Heart left ventricle (tissue), 13 donors: ENCODE measurements around the gene RWDD2A.
A peak's percentile ranks its signal among the peaks of the same experiment; 100 is the strongest.

Experiments
- POLR2A ChIP-seq, 2 donors: fragments of 450-650 bp; IDR thresholded peaks; one replicate each; pipeline ENCODE4 v1.6.1; 2017; ENCODE audit warnings: antibody characterized with exemption in 2 of 2, mild to moderate bottlenecking in 2 of 2, moderate library complexity in 2 of 2
- TF ChIP-seq, protein P1 (sequence below), 12 donors: fragments of 200-600 bp; sonication (generic) in 4 of 12; IDR thresholded peaks; one replicate each; pipeline versions ENCODE4 v1.5.0 to v1.8.0; 2018 to 2022; ENCODE audit warnings: antibody characterized with exemption in 12 of 12, mild to moderate bottlenecking in 5 of 12
- donor health status: ischemic (EF 13 %, LVEDD 7.1; RV severe dilation, severe dysfunction).
- donor health status: DM: no; HTN: yes; CAD: no.
- donor health status: DM: no; HTN: no; CAD: no.
- donor health status: ischemic (EF 25% LVEDD 6.9; RV normal size, moderate dysfunction).
- donor health status: ischemic (EF 25% LVEDD 5.7; RV mildly dilated, moderate dysfunction).
- donor health status: ischemic (EF 35%, LVEDD 5.7; RV mildly dilated, moderate dysfunction).
- donor health status: nonischemic (EF 11% LVEDD 7.7; RV severe dilation, severe dysfunction).
- donor health status: DM: yes; HTN: yes; CAD: no.
- donor health status: PGD.
- donor health status: ischemic (EF 29% LVEDD 5.4; RV normal size, mild dysfunction).
- donor health status: nonischemic (EF 23%, LVEDD 6.1; RV moderate dilation, normal function).

DNA sequence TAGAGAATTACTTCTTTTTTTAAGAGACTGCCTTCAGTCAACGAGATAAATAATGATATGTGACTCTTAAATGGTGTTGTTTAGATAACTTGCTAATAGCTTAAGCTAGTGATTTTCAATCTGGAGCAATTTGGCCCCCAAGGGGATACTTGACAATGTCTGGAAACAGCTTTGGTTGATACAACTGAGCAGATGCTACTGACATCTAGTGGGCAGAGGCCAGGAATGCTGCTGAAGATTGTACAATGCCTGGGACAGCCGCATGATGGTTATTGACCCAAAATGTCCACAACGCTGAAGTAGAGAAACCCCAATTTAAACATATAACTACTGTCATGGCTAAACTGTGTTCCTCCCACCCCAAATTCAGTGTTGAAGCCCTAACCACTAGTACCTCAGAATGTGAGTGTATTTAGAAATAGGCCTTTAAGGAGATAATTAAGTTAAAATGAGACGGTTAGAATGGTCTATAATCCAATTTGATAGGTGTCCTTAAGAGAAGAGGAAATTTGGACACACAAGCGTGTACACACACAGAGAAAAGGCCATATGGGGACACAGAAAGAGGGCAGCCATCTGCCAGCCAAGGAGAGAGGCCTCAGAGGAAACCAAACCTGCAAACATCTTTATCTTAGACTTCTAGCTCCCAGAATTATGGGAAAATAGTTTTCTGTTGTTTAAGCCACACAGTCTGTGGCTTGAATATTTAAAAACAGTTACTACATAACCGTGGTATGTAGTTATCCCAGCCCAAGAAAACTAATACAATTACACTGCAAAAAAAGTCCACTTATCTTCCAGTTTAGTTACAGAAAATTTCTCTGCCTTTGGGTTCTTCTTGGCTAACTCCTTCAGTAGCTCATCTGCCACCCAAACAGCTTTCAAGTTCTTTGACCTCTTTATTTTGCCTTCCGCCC, 22.2 kb downstream of the RWDD2A start:
- no peak for TF ChIP-seq POLR2A (IDR thresholded peaks at IDR 0.05)
- TF ChIP-seq, protein P1, sequence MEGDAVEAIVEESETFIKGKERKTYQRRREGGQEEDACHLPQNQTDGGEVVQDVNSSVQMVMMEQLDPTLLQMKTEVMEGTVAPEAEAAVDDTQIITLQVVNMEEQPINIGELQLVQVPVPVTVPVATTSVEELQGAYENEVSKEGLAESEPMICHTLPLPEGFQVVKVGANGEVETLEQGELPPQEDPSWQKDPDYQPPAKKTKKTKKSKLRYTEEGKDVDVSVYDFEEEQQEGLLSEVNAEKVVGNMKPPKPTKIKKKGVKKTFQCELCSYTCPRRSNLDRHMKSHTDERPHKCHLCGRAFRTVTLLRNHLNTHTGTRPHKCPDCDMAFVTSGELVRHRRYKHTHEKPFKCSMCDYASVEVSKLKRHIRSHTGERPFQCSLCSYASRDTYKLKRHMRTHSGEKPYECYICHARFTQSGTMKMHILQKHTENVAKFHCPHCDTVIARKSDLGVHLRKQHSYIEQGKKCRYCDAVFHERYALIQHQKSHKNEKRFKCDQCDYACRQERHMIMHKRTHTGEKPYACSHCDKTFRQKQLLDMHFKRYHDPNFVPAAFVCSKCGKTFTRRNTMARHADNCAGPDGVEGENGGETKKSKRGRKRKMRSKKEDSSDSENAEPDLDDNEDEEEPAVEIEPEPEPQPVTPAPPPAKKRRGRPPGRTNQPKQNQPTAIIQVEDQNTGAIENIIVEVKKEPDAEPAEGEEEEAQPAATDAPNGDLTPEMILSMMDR (IDR thresholded peaks at IDR 0.05): peak; percentile 51 to 88 (median 78)
